Endodermal cell (in vitro differentiated cells): ENCODE measurements around the gene PSMB7. TPM values are rescaled to one million over a fixed set of nuclear protein-coding genes. Genes with fewer than 3 reads are reported as not detected.
A peak's percentile ranks its signal among the peaks of the same experiment; 100 is the strongest.

ENCODE experiments used
- DNase-seq: peaks from one replicate; pipeline ENCODE4 v3.0.0-alpha.2; 2017
- H3K27ac ChIP-seq: 2 replicates; pipeline ENCODE4 v1.5.1; 2013; ENCODE audit warnings: mild to moderate bottlenecking, low read depth, low read length, moderate library complexity
- H3K27me3 ChIP-seq: 2 replicates; pipeline ENCODE4 v1.6.1; 2013; ENCODE audit warnings: mild to moderate bottlenecking, low read length, moderate library complexity; ENCODE audit not compliant: insufficient read depth, control insufficient read depth, poor library complexity, severe bottlenecking
- H3K36me3 ChIP-seq: 2 replicates; pipeline ENCODE4 v1.7.0; 2013; ENCODE audit warnings: mild to moderate bottlenecking, low read length, moderate library complexity; ENCODE audit not compliant: control insufficient read depth, insufficient read depth
- H3K4me1 ChIP-seq: one replicate; pipeline ENCODE4 v1.7.0; 2013; ENCODE audit warnings: low read length; ENCODE audit not compliant: control insufficient read depth, insufficient read depth
- H3K4me3 ChIP-seq: 2 replicates; pipeline ENCODE4 v1.5.1; 2013; ENCODE audit warnings: mild to moderate bottlenecking, low read length, moderate library complexity
- H3K9ac ChIP-seq: 2 replicates; pipeline ENCODE4 v1.6.1; 2013; ENCODE audit warnings: mild to moderate bottlenecking, low read length, moderate library complexity; ENCODE audit not compliant: poor library complexity, severe bottlenecking; ENCODE audit errors: extremely low read depth
- H3K9me3 ChIP-seq: 2 replicates; pipeline ENCODE4 v1.6.1; 2013; ENCODE audit warnings: mild to moderate bottlenecking, low read length, moderate library complexity; ENCODE audit not compliant: control insufficient read depth
- H3K27ac Mint-ChIP-seq: 2 replicates; pipeline ENCODE4 v1.8.0; 2020; ENCODE audit warnings: mixed read lengths
- H3K27me3 Mint-ChIP-seq: 2 replicates; pipeline ENCODE4 v1.8.0; 2021; ENCODE audit warnings: mild to moderate bottlenecking, mixed read lengths; ENCODE audit not compliant: insufficient read depth
- H3K36me3 Mint-ChIP-seq: 2 replicates; pipeline ENCODE4 v1.8.0; 2020; ENCODE audit warnings: low read depth, mixed read lengths
- H3K4me1 Mint-ChIP-seq: 2 replicates; pipeline ENCODE4 v1.8.0; 2020; ENCODE audit warnings: mixed read lengths
- H3K4me3 Mint-ChIP-seq: 2 replicates; pipeline ENCODE4 v1.8.0; 2020; ENCODE audit warnings: mild to moderate bottlenecking, moderate library complexity, mixed read lengths
- H3K9me3 Mint-ChIP-seq: 2 replicates; pipeline ENCODE4 v1.8.0; 2020; ENCODE audit warnings: mild to moderate bottlenecking, mixed read lengths
- CTCF ChIP-seq: fragments of 200-600 bp; sonication (generic); conservative IDR thresholded peaks from 2 replicates; pipeline ENCODE4 v1.5.0; 2021; ENCODE audit warnings: antibody characterized with exemption, mild to moderate bottlenecking
- WGBS, 2 experiments: methylation state at CpG; one replicate each; pipeline versions ENCODE4 v1.1.5 to v1.1.7; 2013; ENCODE audit warnings: missing lambda C conversion rate in 2 of 2, mixed read lengths in 1 of 2; ENCODE audit not compliant: insufficient coverage in 1 of 2, insufficient read length in 1 of 2; 5-methylcytosine and 5-hydroxymethylcytosine counted together
- total RNA-seq, 2 donors: library from RNA; stranded (reverse); fragmentation: NEBNext Ultra II Directional in 1 of 2; extraction: Animal tissue kit (Norgen Biotek cat#: 25700) in 1 of 2; gene quantifications; 2 replicates in 1 of 2; 3 replicates in 1 of 2; pipeline ENCODE4 v1.2.1, GENCODE V29; 2021

Gene PSMB7
- total RNA-seq, 2 donors from 2014 or later, result 203 to 223 TPM

GRCh38 chr9:124331580-124331979, 83.7 kb downstream of the PSMB7 start:
- Mint-ChIP-seq H3K27me3 (no peaks in the 10 kb centered on the region), H3K4me1 (no peaks in the 10 kb centered on the region), H3K36me3 (peaks cover 4% of the 10 kb centered on the region), H3K9me3 (no peaks in the 10 kb centered on the region), H3K4me3 (no peak overlapping the region), H3K27ac (no peak overlapping the region)
- no peak for DNase-seq
- H3K9me3 ChIP-seq, result no peaks in the 10 kb centered on the region
- WGBS, 2 experiments, result 87 to 100% methylated on average over 9 to 11 of the region's 11 CpGs
- H3K36me3 ChIP-seq, result no peaks in the 10 kb centered on the region
- no peaks in the 10 kb centered on the region for H3K4me1 ChIP-seq
- H3K27ac ChIP-seq, result no peak overlapping the region
- no peak overlapping the region for H3K9ac ChIP-seq
- no peak overlapping the region for H3K4me3 ChIP-seq
- no peaks in the 10 kb centered on the region for H3K27me3 ChIP-seq
- TF ChIP-seq CTCF, result no peak

GRCh38 chr9:124330011-124330697, 85.1 kb downstream of the PSMB7 start:
- Mint-ChIP-seq H3K36me3 (no peaks in the 10 kb centered on the region), H3K27me3 (no peaks in the 10 kb centered on the region), H3K4me1 (no peaks in the 10 kb centered on the region), H3K4me3 (no peak overlapping the region), H3K27ac (no peak overlapping the region), H3K9me3 (no peaks in the 10 kb centered on the region)
- Histone ChIP-seq H3K4me3 (no peak overlapping the region), H3K27me3 (no peaks in the 10 kb centered on the region), H3K9ac (no peak overlapping the region), H3K27ac (peak overlapping the region; percentile 24), H3K4me1 (no peaks in the 10 kb centered on the region), H3K9me3 (no peaks in the 10 kb centered on the region), H3K36me3 (no peaks in the 10 kb centered on the region)
- no peak for TF ChIP-seq CTCF
- no peak for DNase-seq
- 92 to 94% methylated on average over 20 to 29 of the region's 29 CpGs for WGBS, 2 experiments

GRCh38 chr9:124329206-124329792, 85.9 kb downstream of the PSMB7 start:
- H3K36me3 ChIP-seq, result no peaks in the 10 kb centered on the region
- no peaks in the 10 kb centered on the region for H3K9me3 ChIP-seq
- H3K4me1 Mint-ChIP-seq, result no peaks in the 10 kb centered on the region
- no peak overlapping the region for H3K4me3 Mint-ChIP-seq
- no peaks in the 10 kb centered on the region for H3K27me3 Mint-ChIP-seq
- H3K27ac Mint-ChIP-seq, result no peak overlapping the region
- H3K4me3 ChIP-seq, result no peak overlapping the region
- no peaks in the 10 kb centered on the region for H3K9me3 Mint-ChIP-seq
- TF ChIP-seq CTCF, result no peak
- no peak for DNase-seq
- no peak overlapping the region for H3K27ac ChIP-seq
- no peaks in the 10 kb centered on the region for H3K4me1 ChIP-seq
- H3K9ac ChIP-seq, result no peak overlapping the region
- WGBS, 2 experiments, result 92 to 93% methylated on average over 11 to 19 of the region's 19 CpGs
- H3K27me3 ChIP-seq, result no peaks in the 10 kb centered on the region
- no peaks in the 10 kb centered on the region for H3K36me3 Mint-ChIP-seq
